Esophagus muscularis mucosa (tissue), 3 donors: ENCODE results near the gene SMPD3.

Experiments
- POLR2AphosphoS5 ChIP-seq, 2 donors: sonication (generic); formaldehyde crosslinking; IDR thresholded peaks; one replicate each; pipeline ENCODE4 v1.6.1; 2017; ENCODE audit warnings: antibody characterized with exemption in 2 of 2
- TF ChIP-seq, protein P1 (sequence below), 3 experiments: fragments of 200-600 bp in 2 of 3; fragments of 450-650 bp in 1 of 3; sonication (generic) in 2 of 3; IDR thresholded peaks; one replicate each; pipeline ENCODE4 v1.5.1; 2017 to 2019; ENCODE audit warnings: antibody characterized with exemption in 3 of 3, mild to moderate bottlenecking in 2 of 3, moderate library complexity in 1 of 3

DNA sequence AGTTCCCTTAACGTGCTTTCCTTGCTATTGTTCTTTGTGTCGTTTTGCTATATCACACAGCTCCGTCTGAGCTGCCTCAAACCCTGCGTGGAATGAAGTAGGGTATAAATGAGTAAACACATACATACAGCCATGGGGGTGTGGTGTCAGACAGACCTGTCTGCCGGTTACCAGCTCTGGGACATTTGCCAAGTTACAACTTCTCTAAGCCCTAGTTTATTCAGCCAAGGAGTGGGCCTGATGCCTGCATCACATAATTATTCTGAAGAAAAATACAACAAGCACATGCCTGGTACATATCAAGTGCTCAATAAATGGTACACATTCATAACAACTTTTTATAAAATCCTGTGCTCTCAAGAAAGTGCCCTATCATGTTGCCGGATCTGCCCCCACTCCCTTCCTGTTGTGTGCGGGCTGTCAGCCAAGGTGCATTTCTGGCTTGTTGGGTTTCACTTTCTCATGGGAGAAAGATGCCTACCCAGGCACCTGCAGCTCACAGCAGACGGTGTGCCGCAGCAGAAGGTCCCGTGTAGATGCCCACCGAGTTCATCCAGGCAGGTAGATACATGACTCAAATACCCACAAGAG lies 30.5 kb downstream of the SMPD3 start:
- no peak for TF ChIP-seq POLR2AphosphoS5 (IDR thresholded peaks at IDR 0.05)
- TF ChIP-seq, protein P1, sequence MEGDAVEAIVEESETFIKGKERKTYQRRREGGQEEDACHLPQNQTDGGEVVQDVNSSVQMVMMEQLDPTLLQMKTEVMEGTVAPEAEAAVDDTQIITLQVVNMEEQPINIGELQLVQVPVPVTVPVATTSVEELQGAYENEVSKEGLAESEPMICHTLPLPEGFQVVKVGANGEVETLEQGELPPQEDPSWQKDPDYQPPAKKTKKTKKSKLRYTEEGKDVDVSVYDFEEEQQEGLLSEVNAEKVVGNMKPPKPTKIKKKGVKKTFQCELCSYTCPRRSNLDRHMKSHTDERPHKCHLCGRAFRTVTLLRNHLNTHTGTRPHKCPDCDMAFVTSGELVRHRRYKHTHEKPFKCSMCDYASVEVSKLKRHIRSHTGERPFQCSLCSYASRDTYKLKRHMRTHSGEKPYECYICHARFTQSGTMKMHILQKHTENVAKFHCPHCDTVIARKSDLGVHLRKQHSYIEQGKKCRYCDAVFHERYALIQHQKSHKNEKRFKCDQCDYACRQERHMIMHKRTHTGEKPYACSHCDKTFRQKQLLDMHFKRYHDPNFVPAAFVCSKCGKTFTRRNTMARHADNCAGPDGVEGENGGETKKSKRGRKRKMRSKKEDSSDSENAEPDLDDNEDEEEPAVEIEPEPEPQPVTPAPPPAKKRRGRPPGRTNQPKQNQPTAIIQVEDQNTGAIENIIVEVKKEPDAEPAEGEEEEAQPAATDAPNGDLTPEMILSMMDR (IDR thresholded peaks at IDR 0.05), result no peak
